HL-60 (cell line): ENCODE measurements around the gene GTF3C5.

Experiments
- DNase-seq, 2 experiments: peaks; one replicate each; pipeline ENCODE4 v3.0.0-alpha.2; 2010 to 2020; ENCODE audit warnings: low read depth in 1 of 2, low spot score in 1 of 2
- H3K27ac ChIP-seq: fragments of 250-450 bp; sonication (Bioruptor Pico); replicated peaks from 2 replicates; pipeline ENCODE4 v1.5.1; 2020; ENCODE audit warnings: mild to moderate bottlenecking, moderate library complexity
- H3K27me3 ChIP-seq: fragments of 250-450 bp; sonication (Bioruptor Pico); 2 replicates; pipeline ENCODE4 v1.5.1; 2021; ENCODE audit warnings: mild to moderate bottlenecking, moderate library complexity; ENCODE audit not compliant: insufficient read depth, poor library complexity, severe bottlenecking
- H3K4me3 ChIP-seq: replicated peaks from 2 replicates; pipeline ENCODE4 v1.5.1; 2011; ENCODE audit warnings: mild to moderate bottlenecking, control low read depth, low read length; ENCODE audit not compliant: insufficient read depth
- CTCF ChIP-seq: IDR thresholded peaks from one replicate; pipeline ENCODE4 v1.5.1; 2011; ENCODE audit warnings: low read length, control low read depth, inconsistent platforms; ENCODE audit not compliant: insufficient read depth
- GABPA ChIP-seq: IDR thresholded peaks from 2 replicates; pipeline ENCODE4 v1.6.1; 2012; ENCODE audit warnings: low read depth
- POLR2AphosphoS5 ChIP-seq: IDR thresholded peaks from 2 replicates; pipeline ENCODE4 v1.6.1; 2012; ENCODE audit warnings: low read depth
- REST ChIP-seq: IDR thresholded peaks from 2 replicates; pipeline ENCODE4 v1.6.1; 2012; ENCODE audit warnings: low read depth; ENCODE audit not compliant: insufficient replicate concordance
- SPI1 ChIP-seq: IDR thresholded peaks from 2 replicates; pipeline ENCODE4 v1.6.1; 2012; ENCODE audit warnings: low read depth, mild to moderate bottlenecking, borderline replicate concordance

Gene GTF3C5

GRCh38 chr9:133058071-133058470, 27.3 kb downstream of the GTF3C5 start:
- peak overlapping the region; percentile 77 for H3K27ac ChIP-seq
- no peaks in the 10 kb centered on the region for H3K27me3 ChIP-seq
- DNase-seq: no peak
- no peak overlapping the region for H3K4me3 ChIP-seq
- TF ChIP-seq GABPA: no peak
- TF ChIP-seq POLR2AphosphoS5: no peak
- TF ChIP-seq CTCF: no peak
- TF ChIP-seq REST: no peak
- no peak for TF ChIP-seq SPI1

GRCh38 chr9:133058550-133059320, 27.9 kb downstream of the GTF3C5 start:
- TF ChIP-seq SPI1 (no peak), GABPA (no peak), POLR2AphosphoS5 (peak; percentile 80), REST (peak; percentile 33), CTCF (no peak)
- DNase-seq: peak in 1 of 2 experiments; percentile 65
- H3K27ac ChIP-seq: peak overlapping the region; percentile 77
- no peak overlapping the region for H3K4me3 ChIP-seq
- H3K27me3 ChIP-seq: no peaks in the 10 kb centered on the region

- H3K4me3 ChIP-seq: no peak overlapping the region
- H3K27ac ChIP-seq: peak overlapping the region; percentile 77
- DNase-seq: peak in 1 of 2 experiments; percentile 36
- TF ChIP-seq SPI1 (no peak), POLR2AphosphoS5 (no peak; the same call in 1 of the 2 replicates), GABPA (no peak), CTCF (no peak), REST (no peak)
- H3K27me3 ChIP-seq: no peaks in the 10 kb centered on the region
These were observed 28.8 kb downstream of the GTF3C5 start for GRCh38 chr9:133059623-133060022.
